Measurements from ENCODE around the gene DIP2A. TPM values are rescaled to one million over a fixed set of nuclear protein-coding genes. Genes with fewer than 3 reads are reported as not detected.

DIP2A gene
- total and polyA plus RNA-seq, 7 experiments from 2014 or later = 16.9 to 118 (median 105) TPM

- H3K9me3 Mint-ChIP-seq = no peaks in the 10 kb centered on the region
- no peak for DNase-seq
- ATAC-seq = no peak
- H3K9me3 ChIP-seq (ENCODE audit: control insufficient read depth in 2 of 3, low read length in 3 of 3) = no peaks in the 10 kb centered on the region
- H3K27me3 ChIP-seq (ENCODE audit: control insufficient read depth in 2 of 2, insufficient read depth in 2 of 2, low read length in 2 of 2) = no peaks in the 10 kb centered on the region
- H3K4me1 Mint-ChIP-seq = peaks cover 5 to 36% (median 16%) of the 10 kb centered on the region in 7 donors
- H3K27me3 Mint-ChIP-seq = no peaks in the 10 kb centered on the region
- POLR2A ChIA-PET = interaction anchor here (0.9 kb wide), 1 partner anchor 36 kb away, joined by 3 read pairs; no protein-coding TSS in a partner anchor
- H3K36me3 ChIP-seq (ENCODE audit: control insufficient read depth in 2 of 3, insufficient read depth in 3 of 3, low read length in 3 of 3) = peaks cover 0 to 26% (median 0%) of the 10 kb centered on the region in 3 experiments
- H3K36me3 Mint-ChIP-seq = peaks cover 0 to 26% (median 7%) of the 10 kb centered on the region in 5 donors
- CTCF ChIA-PET = interaction anchor here (0.5 kb wide), 1 partner anchor 184 kb away, joined by 3 read pairs; no protein-coding TSS in a partner anchor
- peak overlapping the region in 5 of 9 donors; percentile 36 to 83 (median 47) for H3K27ac Mint-ChIP-seq
- no peak overlapping the region for H3K27ac ChIP-seq (ENCODE audit: low read depth, low read length)
- intact Hi-C loops (cut with micrococcal nuclease) = loop anchor here in 1 of 2 donors (10.0 kb wide), 2 partner anchors 47 to 137 kb away; partner anchors contain the start of genes MCM3AP and YBEY
- no peak overlapping the region for H3K4me3 Mint-ChIP-seq
- no peak overlapping the region for H3K4me3 ChIP-seq (ENCODE audit: low read length)
- peaks cover 8 to 34% of the 10 kb centered on the region in 2 donors for H3K4me1 ChIP-seq (ENCODE audit: control insufficient read depth in 2 of 2, insufficient read depth in 2 of 2, low read length in 2 of 2)
Observed at GRCh38 chr21:46421756-46422555, 36.7 kb upstream of the DIP2A start.

GRCh38 chr21:46422636-46423241, 36.0 kb upstream of the DIP2A start:
- H3K36me3 ChIP-seq (ENCODE audit: control insufficient read depth in 2 of 3, insufficient read depth in 3 of 3, low read length in 3 of 3) = peaks cover 0 to 30% (median 0%) of the 10 kb centered on the region in 3 experiments
- DNase-seq (no peak), ATAC-seq (no peak)
- ChIA-PET CTCF (interaction anchor here (0.5 kb wide), 1 partner anchor 183 kb away, joined by 3 read pairs; no protein-coding TSS in a partner anchor), POLR2A (no interaction called here)
- H3K4me3 ChIP-seq (ENCODE audit: low read length) = no peak overlapping the region
- no peaks in the 10 kb centered on the region for H3K27me3 ChIP-seq (ENCODE audit: control insufficient read depth in 2 of 2, insufficient read depth in 2 of 2, low read length in 2 of 2)
- H3K36me3 Mint-ChIP-seq = peaks cover 0 to 26% (median 7%) of the 10 kb centered on the region in 5 donors
- no peaks in the 10 kb centered on the region for H3K9me3 ChIP-seq (ENCODE audit: control insufficient read depth in 2 of 3, low read length in 3 of 3)
- H3K4me3 Mint-ChIP-seq = peak overlapping the region in 5 of 10 donors; percentile 9 to 75 (median 33)
- H3K27me3 Mint-ChIP-seq = no peaks in the 10 kb centered on the region
- peaks cover 8 to 34% of the 10 kb centered on the region in 2 donors for H3K4me1 ChIP-seq (ENCODE audit: control insufficient read depth in 2 of 2, insufficient read depth in 2 of 2, low read length in 2 of 2)
- intact Hi-C loops (cut with micrococcal nuclease) = loop anchor here in 1 of 2 donors (10.0 kb wide), 2 partner anchors 48 to 138 kb away; partner anchors contain the start of genes MCM3AP and YBEY
- peak overlapping the region; percentile 53 for H3K27ac ChIP-seq (ENCODE audit: low read depth, low read length)
- H3K27ac Mint-ChIP-seq = peak overlapping the region; percentile 36 to 86 (median 65)
- H3K4me1 Mint-ChIP-seq = peaks cover 5 to 40% (median 16%) of the 10 kb centered on the region in 7 donors
- no peaks in the 10 kb centered on the region for H3K9me3 Mint-ChIP-seq

DNA sequence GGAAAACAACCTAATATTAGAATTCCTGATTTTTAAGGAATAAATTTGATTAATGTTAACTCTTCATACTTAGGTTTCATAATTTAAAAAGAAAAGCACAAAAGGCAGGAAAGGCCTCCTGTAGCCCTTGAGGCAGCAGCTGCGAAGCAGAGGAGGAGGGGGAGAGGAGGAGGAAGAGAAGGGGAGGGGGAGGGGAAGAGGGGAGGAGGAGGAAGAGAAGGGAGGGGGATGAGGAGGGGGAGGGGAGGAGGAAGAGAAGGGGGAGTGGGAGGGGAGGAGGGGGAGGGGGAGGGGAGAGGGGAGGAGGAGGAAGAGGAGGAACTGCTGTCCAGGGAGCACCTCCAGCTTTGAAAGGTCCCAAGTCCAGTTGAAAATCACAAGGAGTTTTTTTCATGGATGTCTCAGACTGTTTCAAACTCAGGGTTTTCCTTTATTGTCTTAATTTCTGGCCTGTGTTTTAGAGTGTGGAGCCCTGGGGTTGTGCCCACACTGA, 35.1 kb upstream of the DIP2A start:
- DNase-seq (no peak), ATAC-seq (no peak)
- no peaks in the 10 kb centered on the region for H3K9me3 ChIP-seq (ENCODE audit: control insufficient read depth in 2 of 3, low read length in 3 of 3)
- peak overlapping the region; percentile 78 for H3K27ac ChIP-seq (ENCODE audit: low read depth, low read length)
- H3K4me1 ChIP-seq (ENCODE audit: control insufficient read depth in 2 of 2, insufficient read depth in 2 of 2, low read length in 2 of 2) = peaks cover 8 to 34% of the 10 kb centered on the region in 2 donors
- H3K36me3 Mint-ChIP-seq = peaks cover 0 to 23% (median 7%) of the 10 kb centered on the region in 5 donors
- peaks cover 0 to 35% (median 0%) of the 10 kb centered on the region in 3 experiments for H3K36me3 ChIP-seq (ENCODE audit: control insufficient read depth in 2 of 3, insufficient read depth in 3 of 3, low read length in 3 of 3)
- H3K4me3 Mint-ChIP-seq = peak overlapping the region in 9 of 10 donors; percentile 59 to 82 (median 72)
- peak overlapping the region; percentile 65 to 98 (median 91) for H3K27ac Mint-ChIP-seq
- no peaks in the 10 kb centered on the region for H3K9me3 Mint-ChIP-seq
- ChIA-PET CTCF (no interaction called here), POLR2A (interaction anchor here (0.6 to 1.6 kb wide), 3 partner anchors 13 to 212 kb away, joined by 3 to 5 read pairs (median 4); partner anchors contain the start of genes DIP2A and PRMT2)
- peaks cover 5 to 40% (median 16%) of the 10 kb centered on the region in 7 donors for H3K4me1 Mint-ChIP-seq
- H3K27me3 Mint-ChIP-seq = no peaks in the 10 kb centered on the region
- H3K4me3 ChIP-seq (ENCODE audit: low read length) = no peak overlapping the region
- intact Hi-C loops (cut with micrococcal nuclease) = loop anchor here in 1 of 2 donors (1.0 to 10.0 kb wide), 3 partner anchors 35 to 139 kb away; partner anchors contain the start of genes DIP2A, MCM3AP and YBEY
- no peaks in the 10 kb centered on the region for H3K27me3 ChIP-seq (ENCODE audit: control insufficient read depth in 2 of 2, insufficient read depth in 2 of 2, low read length in 2 of 2)

DNA sequence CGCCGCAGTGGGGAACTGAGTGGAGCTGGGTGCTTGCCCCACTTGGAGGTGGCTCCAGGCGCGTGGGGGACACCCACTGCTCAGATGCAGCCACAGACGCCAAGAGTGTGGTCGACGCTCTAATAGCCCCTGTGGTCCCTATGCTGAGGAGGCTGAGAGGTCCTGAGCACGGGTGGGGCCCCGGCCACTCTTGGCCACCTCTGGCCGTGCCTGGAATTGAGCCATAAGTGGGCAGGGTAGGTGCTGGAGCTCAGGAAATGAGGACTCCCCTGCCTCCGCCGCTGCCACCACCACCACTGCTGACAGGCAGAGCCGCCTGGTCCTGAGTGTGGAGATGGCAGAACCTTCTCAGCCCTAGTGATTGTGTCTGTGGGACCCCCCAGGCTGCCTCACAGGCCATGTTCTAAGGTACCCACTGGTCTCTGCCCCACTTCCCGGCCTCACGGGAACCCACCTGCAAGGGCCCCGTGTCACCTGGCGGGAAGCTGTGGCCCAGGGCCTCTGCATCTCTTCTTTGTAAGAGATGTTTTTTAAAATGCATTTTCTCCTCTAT, 34.6 kb upstream of the DIP2A start:
- Mint-ChIP-seq H3K4me3 (peak overlapping the region in 9 of 10 donors; percentile 59 to 82 (median 72)), H3K4me1 (peaks cover 5 to 40% (median 16%) of the 10 kb centered on the region in 7 donors), H3K36me3 (peaks cover 0 to 21% (median 4%) of the 10 kb centered on the region in 5 donors), H3K9me3 (no peaks in the 10 kb centered on the region), H3K27me3 (no peaks in the 10 kb centered on the region), H3K27ac (peak overlapping the region; percentile 65 to 98 (median 91))
- POLR2A ChIA-PET = interaction anchor here (0.6 to 1.6 kb wide), 4 partner anchors 12 to 212 kb away, joined by 3 to 5 read pairs (median 4); partner anchors contain the start of genes DIP2A and PRMT2
- Histone ChIP-seq H3K4me1 (ENCODE audit: control insufficient read depth in 2 of 2, insufficient read depth in 2 of 2, low read length in 2 of 2) (peaks cover 8 to 34% of the 10 kb centered on the region in 2 donors), H3K9me3 (ENCODE audit: control insufficient read depth in 2 of 3, low read length in 3 of 3) (no peaks in the 10 kb centered on the region), H3K36me3 (ENCODE audit: control insufficient read depth in 2 of 3, insufficient read depth in 3 of 3, low read length in 3 of 3) (peaks cover 0 to 36% (median 0%) of the 10 kb centered on the region in 3 experiments), H3K4me3 (ENCODE audit: low read length) (peak overlapping the region; percentile 20), H3K27me3 (ENCODE audit: control insufficient read depth in 2 of 2, insufficient read depth in 2 of 2, low read length in 2 of 2) (no peaks in the 10 kb centered on the region), H3K27ac (ENCODE audit: low read depth, low read length) (peak overlapping the region; percentile 78)
- intact Hi-C loops (cut with micrococcal nuclease) = loop anchor here in 1 of 2 donors (1.0 to 10.0 kb wide), 3 partner anchors 34 to 139 kb away; partner anchors contain the start of genes DIP2A, MCM3AP and YBEY
- peak; percentile 45 for ATAC-seq
- DNase-seq = peak in 6 of 9 donors; percentile 24 to 48 (median 34)
- CTCF ChIA-PET = interaction anchor here (0.6 kb wide), 1 partner anchor 20 kb away, joined by 3 read pairs; no protein-coding TSS in a partner anchor

DNA sequence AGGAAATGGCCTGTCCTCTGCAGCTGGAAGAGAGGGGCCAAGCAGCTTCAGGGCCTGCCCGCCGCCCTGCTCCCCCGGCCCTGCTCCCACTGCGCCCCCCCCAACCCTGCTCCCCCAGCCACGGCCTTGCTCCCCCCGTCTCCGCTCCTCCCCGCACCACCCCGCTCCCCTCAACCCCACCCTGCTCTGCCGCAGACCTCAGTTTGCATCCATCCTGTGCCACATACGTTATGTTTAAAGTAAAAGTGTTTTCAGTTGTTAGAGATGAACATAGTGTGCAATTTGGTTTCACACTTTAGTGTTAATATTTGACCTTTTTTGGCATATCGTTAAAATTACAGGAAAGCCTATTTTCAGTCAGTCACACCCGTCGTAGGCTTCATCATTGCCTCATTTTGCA, 34.1 kb upstream of the DIP2A start:
- Histone ChIP-seq H3K36me3 (ENCODE audit: control insufficient read depth in 2 of 3, insufficient read depth in 3 of 3, low read length in 3 of 3) (peaks cover 0 to 34% (median 0%) of the 10 kb centered on the region in 3 experiments), H3K27me3 (ENCODE audit: control insufficient read depth in 2 of 2, insufficient read depth in 2 of 2, low read length in 2 of 2) (no peaks in the 10 kb centered on the region), H3K9me3 (ENCODE audit: control insufficient read depth in 2 of 3, low read length in 3 of 3) (no peaks in the 10 kb centered on the region), H3K4me1 (ENCODE audit: control insufficient read depth in 2 of 2, insufficient read depth in 2 of 2, low read length in 2 of 2) (peaks cover 8 to 34% of the 10 kb centered on the region in 2 donors), H3K4me3 (ENCODE audit: low read length) (peak overlapping the region; percentile 43), H3K27ac (ENCODE audit: low read depth, low read length) (peak overlapping the region; percentile 78)
- Mint-ChIP-seq H3K4me3 (peak overlapping the region in 9 of 10 donors; percentile 59 to 82 (median 75)), H3K36me3 (peaks cover 0 to 19% (median 3%) of the 10 kb centered on the region in 5 donors), H3K27ac (peak overlapping the region; percentile 65 to 98 (median 91)), H3K9me3 (no peaks in the 10 kb centered on the region), H3K4me1 (peaks cover 5 to 40% (median 16%) of the 10 kb centered on the region in 7 donors), H3K27me3 (no peaks in the 10 kb centered on the region)
- intact Hi-C loops (cut with micrococcal nuclease) = loop anchor here in 1 of 2 donors (1.0 to 10.0 kb wide), 3 partner anchors 34 to 140 kb away; partner anchors contain the start of genes DIP2A, MCM3AP and YBEY
- ChIA-PET POLR2A (interaction anchor here (0.9 to 1.6 kb wide), 3 partner anchors 34 to 212 kb away, joined by 3 to 5 read pairs (median 4); partner anchors contain the start of genes DIP2A and PRMT2), CTCF (interaction anchor here (0.6 kb wide), 1 partner anchor 20 kb away, joined by 3 read pairs; no protein-coding TSS in a partner anchor)
- DNase-seq = peak in 7 of 9 donors; percentile 20 to 59 (median 35)
- peak; percentile 66 for ATAC-seq
